DOHH2 (cell line): ENCODE data around the gene LMO2.

Experiments used
- EZH2phosphoT487 ChIP-seq: fragments of 200-600 bp; sonication (generic); IDR thresholded peaks from 2 replicates; pipeline ENCODE4 v1.6.1; 2017; ENCODE audit warnings: borderline replicate concordance, mild to moderate bottlenecking, antibody characterized with exemption, low read length, moderate library complexity, mixed read lengths
- TF ChIP-seq, protein P1 (sequence below): fragments of 200-600 bp; sonication (generic); IDR thresholded peaks from one replicate; pipeline ENCODE4 v1.5.1; 2014; ENCODE audit warnings: antibody characterized with exemption, mild to moderate bottlenecking, low read depth, low read length; ENCODE audit not compliant: poor library complexity, severe bottlenecking

- TF ChIP-seq, protein P1, sequence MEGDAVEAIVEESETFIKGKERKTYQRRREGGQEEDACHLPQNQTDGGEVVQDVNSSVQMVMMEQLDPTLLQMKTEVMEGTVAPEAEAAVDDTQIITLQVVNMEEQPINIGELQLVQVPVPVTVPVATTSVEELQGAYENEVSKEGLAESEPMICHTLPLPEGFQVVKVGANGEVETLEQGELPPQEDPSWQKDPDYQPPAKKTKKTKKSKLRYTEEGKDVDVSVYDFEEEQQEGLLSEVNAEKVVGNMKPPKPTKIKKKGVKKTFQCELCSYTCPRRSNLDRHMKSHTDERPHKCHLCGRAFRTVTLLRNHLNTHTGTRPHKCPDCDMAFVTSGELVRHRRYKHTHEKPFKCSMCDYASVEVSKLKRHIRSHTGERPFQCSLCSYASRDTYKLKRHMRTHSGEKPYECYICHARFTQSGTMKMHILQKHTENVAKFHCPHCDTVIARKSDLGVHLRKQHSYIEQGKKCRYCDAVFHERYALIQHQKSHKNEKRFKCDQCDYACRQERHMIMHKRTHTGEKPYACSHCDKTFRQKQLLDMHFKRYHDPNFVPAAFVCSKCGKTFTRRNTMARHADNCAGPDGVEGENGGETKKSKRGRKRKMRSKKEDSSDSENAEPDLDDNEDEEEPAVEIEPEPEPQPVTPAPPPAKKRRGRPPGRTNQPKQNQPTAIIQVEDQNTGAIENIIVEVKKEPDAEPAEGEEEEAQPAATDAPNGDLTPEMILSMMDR = no peak
- no peak for TF ChIP-seq EZH2phosphoT487
These were observed 10.0 kb downstream of the LMO2 start for GRCh38 chr11:33881651-33882503.
